ENCODE measurements around the gene BSPRY.

GRCh38 chr9:113370806-113371325, 21.5 kb downstream of the BSPRY start:
- TF ChIP-seq CTCF (conservative IDR thresholded peaks at IDR 0.05; ENCODE audit: low read depth, low read length) (no peak), EZH2 (IDR thresholded peaks at IDR 0.05; ENCODE audit: low read length, unreplicated experiment) (no peak)
